T-helper 17 cell (primary cell): ENCODE results near the gene NTSR1. TPM values are rescaled to one million over a fixed set of nuclear protein-coding genes. Genes with fewer than 3 reads are reported as not detected.

Experiments
- ATAC-seq: fragments of 150-1000 bp; cut with Tn5 transposase; 2 replicates; pipeline ENCODE4 v1.10.0; 2021; ENCODE audit warnings: mild to moderate bottlenecking, moderate library complexity
- DNase-seq, 3 donors: peaks; one replicate each; pipeline versions ENCODE4 v3.0.0 to v3.0.0-alpha.2; 2020 to 2021
- H3K9me3 ChIP-seq: one replicate; pipeline ENCODE4 v1.7.0; 2013; ENCODE audit warnings: low read length, mild to moderate bottlenecking; ENCODE audit not compliant: control insufficient read depth, poor library complexity, severe bottlenecking
- H3K27ac Mint-ChIP-seq: one replicate; pipeline ENCODE4 v1.8.0; 2022; ENCODE audit warnings: mild to moderate bottlenecking, moderate library complexity, mixed read lengths
- H3K27me3 Mint-ChIP-seq: one replicate; pipeline ENCODE4 v1.8.0; 2022; ENCODE audit warnings: mixed read lengths
- H3K36me3 Mint-ChIP-seq: one replicate; pipeline ENCODE4 v1.8.0; 2022; ENCODE audit warnings: low read depth, mixed read lengths
- H3K4me1 Mint-ChIP-seq: one replicate; pipeline ENCODE4 v1.8.0; 2022; ENCODE audit warnings: mild to moderate bottlenecking, mixed read lengths
- H3K4me3 Mint-ChIP-seq: one replicate; pipeline ENCODE4 v1.8.0; 2022; ENCODE audit warnings: mild to moderate bottlenecking, moderate library complexity, mixed read lengths
- total RNA-seq, 4 donors: library from RNA in 2 of 4; stranded (reverse) in 2 of 4; gene quantifications; one replicate each; pipeline ENCODE4 v1.2.3 and lab custom pipeline; 2022 to 2026

NTSR1 gene
- total RNA-seq, 2 donors from 2014 or later: 0.10 TPM; not detected in 1

GRCh38 chr20:62710886-62711702, 2.5 kb downstream of the NTSR1 start:
- no peak overlapping the region for H3K27ac Mint-ChIP-seq
- H3K4me1 Mint-ChIP-seq: peaks cover 5% of the 10 kb centered on the region
- ATAC-seq (peak; percentile 52), DNase-seq (no peak)
- peaks cover 18% of the 10 kb centered on the region for H3K27me3 Mint-ChIP-seq
- H3K9me3 ChIP-seq: no peaks in the 10 kb centered on the region
- no peaks in the 10 kb centered on the region for H3K36me3 Mint-ChIP-seq
- no peak overlapping the region for H3K4me3 Mint-ChIP-seq

GRCh38 chr20:62711703-62712101, 3.1 kb downstream of the NTSR1 start:
- no peak overlapping the region for H3K4me3 Mint-ChIP-seq
- H3K9me3 ChIP-seq: no peaks in the 10 kb centered on the region
- ATAC-seq (no peak), DNase-seq (no peak)
- H3K4me1 Mint-ChIP-seq: peaks cover 10% of the 10 kb centered on the region
- H3K27me3 Mint-ChIP-seq: peaks cover 18% of the 10 kb centered on the region
- H3K36me3 Mint-ChIP-seq: no peaks in the 10 kb centered on the region
- no peak overlapping the region for H3K27ac Mint-ChIP-seq

- Mint-ChIP-seq H3K4me3 (no peak overlapping the region), H3K27me3 (peaks cover 18% of the 10 kb centered on the region), H3K4me1 (peaks cover 10% of the 10 kb centered on the region), H3K36me3 (no peaks in the 10 kb centered on the region), H3K27ac (no peak overlapping the region)
- ATAC-seq (no peak), DNase-seq (no peak)
- H3K9me3 ChIP-seq: no peaks in the 10 kb centered on the region
These were observed 4.0 kb downstream of the NTSR1 start for GRCh38 chr20:62712606-62713005.

GRCh38 chr20:62714006-62714405, 5.4 kb downstream of the NTSR1 start:
- Mint-ChIP-seq H3K36me3 (no peaks in the 10 kb centered on the region), H3K4me3 (no peak overlapping the region), H3K4me1 (peaks cover 6% of the 10 kb centered on the region), H3K27ac (no peak overlapping the region), H3K27me3 (peaks cover 13% of the 10 kb centered on the region)
- DNase-seq (no peak), ATAC-seq (no peak)
- no peaks in the 10 kb centered on the region for H3K9me3 ChIP-seq

- DNase-seq (no peak), ATAC-seq (no peak)
- no peak overlapping the region for H3K27ac Mint-ChIP-seq
- H3K4me3 Mint-ChIP-seq: no peak overlapping the region
- H3K36me3 Mint-ChIP-seq: no peaks in the 10 kb centered on the region
- peaks cover 6% of the 10 kb centered on the region for H3K4me1 Mint-ChIP-seq
- H3K27me3 Mint-ChIP-seq: peaks cover 9% of the 10 kb centered on the region
- no peaks in the 10 kb centered on the region for H3K9me3 ChIP-seq
These were observed 6.2 kb downstream of the NTSR1 start for GRCh38 chr20:62714799-62715198.

GRCh38 chr20:62715201-62715600, 6.6 kb downstream of the NTSR1 start:
- no peak for ATAC-seq
- no peaks in the 10 kb centered on the region for H3K36me3 Mint-ChIP-seq
- peaks cover 5% of the 10 kb centered on the region for H3K27me3 Mint-ChIP-seq

GRCh38 chr20:62716198-62716940, 7.7 kb downstream of the NTSR1 start:
- H3K4me3 Mint-ChIP-seq: peak overlapping the region; percentile 72
- H3K27me3 Mint-ChIP-seq: no peaks in the 10 kb centered on the region
- H3K27ac Mint-ChIP-seq: peak overlapping the region; percentile 66
- H3K36me3 Mint-ChIP-seq: peaks cover 2% of the 10 kb centered on the region
- DNase-seq (no peak), ATAC-seq (peak; percentile 90)
- peaks cover 6% of the 10 kb centered on the region for H3K4me1 Mint-ChIP-seq
- peaks cover 6% of the 10 kb centered on the region for H3K9me3 ChIP-seq

More at GRCh38 chr20:62715201-62715600, 6.6 kb downstream of the NTSR1 start:
- H3K9me3 ChIP-seq: no peaks in the 10 kb centered on the region
- Mint-ChIP-seq H3K4me3 (no peak overlapping the region), H3K4me1 (peaks cover 6% of the 10 kb centered on the region), H3K27ac (no peak overlapping the region)
- no peak for DNase-seq

- Mint-ChIP-seq H3K36me3 (peaks cover 3% of the 10 kb centered on the region), H3K4me1 (peaks cover 7% of the 10 kb centered on the region), H3K4me3 (peak overlapping the region; percentile 72), H3K27ac (peak overlapping the region; percentile 66), H3K27me3 (no peaks in the 10 kb centered on the region)
- H3K9me3 ChIP-seq: peaks cover 7% of the 10 kb centered on the region
- ATAC-seq (no peak), DNase-seq (no peak)
These were observed 8.3 kb downstream of the NTSR1 start for GRCh38 chr20:62716941-62717310.

GRCh38 chr20:62717933-62718332, 9.3 kb downstream of the NTSR1 start:
- no peaks in the 10 kb centered on the region for H3K27me3 Mint-ChIP-seq
- no peak overlapping the region for H3K27ac Mint-ChIP-seq
- H3K4me1 Mint-ChIP-seq: peaks cover 7% of the 10 kb centered on the region
- DNase-seq (no peak), ATAC-seq (no peak)
- H3K9me3 ChIP-seq: peaks cover 7% of the 10 kb centered on the region
- H3K4me3 Mint-ChIP-seq: no peak overlapping the region
- H3K36me3 Mint-ChIP-seq: peaks cover 3% of the 10 kb centered on the region

- H3K27ac Mint-ChIP-seq: no peak overlapping the region
- peaks cover 7% of the 10 kb centered on the region for H3K9me3 ChIP-seq
- H3K27me3 Mint-ChIP-seq: no peaks in the 10 kb centered on the region
- ATAC-seq: no peak
- peaks cover 7% of the 10 kb centered on the region for H3K4me1 Mint-ChIP-seq
- DNase-seq: no peak
- H3K36me3 Mint-ChIP-seq: peaks cover 3% of the 10 kb centered on the region
- no peak overlapping the region for H3K4me3 Mint-ChIP-seq
These were observed 9.9 kb downstream of the NTSR1 start for GRCh38 chr20:62718546-62718945.

- Mint-ChIP-seq H3K36me3 (peaks cover 3% of the 10 kb centered on the region), H3K4me3 (no peak overlapping the region), H3K4me1 (peaks cover 7% of the 10 kb centered on the region), H3K27me3 (no peaks in the 10 kb centered on the region), H3K27ac (no peak overlapping the region)
- H3K9me3 ChIP-seq: peaks cover 7% of the 10 kb centered on the region
- no peak for ATAC-seq
- DNase-seq: no peak
These were observed 10.8 kb downstream of the NTSR1 start for GRCh38 chr20:62719250-62719935.

- H3K9me3 ChIP-seq: peaks cover 7% of the 10 kb centered on the region
- DNase-seq: no peak
- Mint-ChIP-seq H3K4me1 (peaks cover 4% of the 10 kb centered on the region), H3K36me3 (peaks cover 3% of the 10 kb centered on the region), H3K27me3 (no peaks in the 10 kb centered on the region), H3K4me3 (no peak overlapping the region), H3K27ac (no peak overlapping the region)
- peak; percentile 59 for ATAC-seq
These were observed 13.1 kb downstream of the NTSR1 start for GRCh38 chr20:62721511-62722370.
